IgD-negative memory B cell (primary cell): ENCODE measurements around the gene WBP1. TPM values are rescaled to one million over a fixed set of nuclear protein-coding genes. Genes with fewer than 3 reads are reported as not detected.

Source experiments
- H3K27ac Mint-ChIP-seq, 3 donors: one replicate each; pipeline ENCODE4 v1.8.0; 2020 to 2022; ENCODE audit warnings: mild to moderate bottlenecking in 3 of 3, mixed read lengths in 3 of 3, moderate library complexity in 1 of 3
- H3K27me3 Mint-ChIP-seq: one replicate; pipeline ENCODE4 v1.8.0; 2021; ENCODE audit warnings: mixed read lengths
- H3K36me3 Mint-ChIP-seq: one replicate; pipeline ENCODE4 v1.8.0; 2020; ENCODE audit warnings: mild to moderate bottlenecking, mixed read lengths
- H3K4me1 Mint-ChIP-seq, 3 donors: one replicate each; pipeline ENCODE4 v1.8.0; 2020 to 2022; ENCODE audit warnings: mixed read lengths in 3 of 3, mild to moderate bottlenecking in 1 of 3
- H3K4me3 Mint-ChIP-seq, 4 donors: one replicate each; pipeline ENCODE4 v1.8.0; 2020 to 2022; ENCODE audit warnings: mild to moderate bottlenecking in 4 of 4, mixed read lengths in 4 of 4, moderate library complexity in 3 of 4
- H3K9me3 Mint-ChIP-seq, 3 donors: one replicate each; pipeline ENCODE4 v1.8.0; 2020 to 2021; ENCODE audit warnings: mixed read lengths in 3 of 3, mild to moderate bottlenecking in 1 of 3
- polyA plus RNA-seq: library from polyadenylated mRNA; unstranded; fragments of 300-500 nt; fragmentation: Illumina TruSeq; gene quantifications from one replicate; pipeline ENCODE4 v1.2.3, GENCODE V29; 2021

Gene WBP1
- polyA plus RNA-seq, 1 donor from 2014 or later = 39.5 TPM

DNA sequence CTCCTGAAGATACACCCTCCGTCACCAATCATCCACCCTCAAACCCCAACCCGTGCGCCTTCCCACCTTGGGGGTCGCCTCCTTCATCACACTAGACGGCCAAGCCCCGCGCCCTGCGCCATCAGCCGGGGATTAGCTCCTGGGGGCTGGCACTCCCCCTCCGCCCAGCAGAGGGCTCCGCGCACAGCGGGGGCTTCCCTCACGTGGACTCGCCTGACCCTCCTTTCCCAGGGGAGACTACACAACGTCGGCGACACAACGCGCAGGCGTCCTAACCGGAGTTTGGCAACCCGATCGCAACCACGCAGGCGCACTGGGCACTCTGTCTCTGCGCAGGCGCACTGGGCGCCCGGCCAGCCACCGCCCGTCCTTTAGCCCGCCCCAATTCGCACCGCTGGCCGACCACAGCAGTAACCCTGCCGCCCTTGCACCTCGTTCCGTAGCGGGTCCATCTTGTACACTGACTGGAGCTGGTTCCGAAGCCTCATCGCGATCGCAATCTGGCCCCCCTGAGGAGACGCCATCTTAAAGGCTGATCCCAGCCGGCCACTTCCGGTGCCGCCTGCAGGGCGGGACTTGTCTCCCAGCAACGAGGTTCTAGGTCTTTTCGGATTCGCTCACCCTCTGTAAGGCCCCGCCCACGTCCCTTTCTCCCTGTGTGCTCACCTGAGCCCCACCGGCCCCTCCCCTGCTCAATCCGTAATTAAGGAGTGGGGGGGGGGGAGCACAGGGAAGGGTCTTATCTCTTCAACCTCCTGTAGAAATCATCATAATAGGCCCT, 49.1 kb downstream of the WBP1 start, which contains the start of gene PCGF1:
Gene PCGF1 (minus strand): TSS at position 551 of the 781 bp plus-strand sequence. CDS start 27 bp downstream, at position 524.
- H3K4me1 Mint-ChIP-seq = peaks cover 22 to 32% (median 26%) of the 10 kb centered on the region in 3 donors
- peaks cover 31% of the 10 kb centered on the region for H3K27me3 Mint-ChIP-seq
- H3K4me3 Mint-ChIP-seq = peak within 1 kb of the TSS; percentile 96 to 100 (median 100)
- H3K36me3 Mint-ChIP-seq = peaks cover 14% of the 10 kb centered on the region
- H3K27ac Mint-ChIP-seq = peak within 1 kb of the TSS; percentile 98 to 100 (median 100)
- H3K9me3 Mint-ChIP-seq = peaks cover 0 to 3% (median 0%) of the 10 kb centered on the region in 3 donors

DNA sequence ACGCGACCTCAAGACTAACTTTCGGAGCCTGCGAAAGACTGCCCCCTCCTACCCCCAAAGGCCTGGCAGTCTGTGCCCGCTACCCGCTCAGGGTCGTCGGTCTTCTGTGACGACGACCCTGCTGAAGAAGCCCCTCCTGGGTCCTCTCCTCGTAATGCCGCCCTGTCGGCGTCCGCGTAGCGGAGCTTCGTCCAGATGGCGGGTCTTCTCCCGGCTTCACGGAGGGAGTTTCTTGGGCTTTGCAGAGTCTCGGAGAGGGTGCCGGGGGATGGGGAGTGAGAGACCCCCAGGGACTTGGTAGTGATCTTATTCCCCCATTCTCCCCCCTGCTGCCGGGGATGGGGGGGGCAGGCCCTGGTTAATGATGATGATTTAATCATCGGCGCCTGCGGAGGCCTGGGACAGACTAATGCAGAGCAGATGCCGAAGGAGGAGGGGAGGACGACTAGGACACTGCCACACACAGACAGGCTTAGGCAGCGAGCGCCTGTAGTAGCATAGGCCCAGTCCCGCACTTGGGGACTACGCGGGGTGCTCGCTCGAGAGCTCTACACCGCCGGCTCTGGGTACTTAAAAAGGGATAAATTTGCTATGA, 49.8 kb downstream of the WBP1 start:
- Mint-ChIP-seq H3K4me1 (peaks cover 22 to 32% (median 25%) of the 10 kb centered on the region in 3 donors), H3K36me3 (peaks cover 16% of the 10 kb centered on the region), H3K9me3 (peaks cover 0 to 3% (median 0%) of the 10 kb centered on the region in 3 donors), H3K27ac (peak overlapping the region; percentile 98 to 100 (median 100)), H3K27me3 (peaks cover 31% of the 10 kb centered on the region), H3K4me3 (peak overlapping the region; percentile 96 to 100 (median 100))

DNA sequence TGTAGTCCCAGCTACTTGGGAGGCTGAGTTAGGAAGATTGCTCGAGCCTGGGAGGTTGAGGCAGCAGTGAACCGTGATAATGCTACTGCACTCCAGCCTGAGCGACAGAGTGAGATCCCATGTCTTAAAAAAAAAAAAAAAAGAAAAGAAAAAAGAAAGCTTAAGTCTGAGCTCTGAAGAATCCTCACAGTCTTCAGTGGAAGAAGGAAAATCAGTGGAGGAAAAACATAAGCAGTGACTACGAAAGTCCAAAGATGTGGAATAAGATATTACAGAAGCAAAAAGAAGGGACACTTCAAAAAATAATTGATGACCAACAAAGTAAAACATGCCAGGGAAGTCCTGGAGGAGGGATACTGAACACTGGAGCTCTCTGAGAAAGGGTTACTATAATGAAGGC, 52.0 kb downstream of the WBP1 start:
- Mint-ChIP-seq H3K9me3 (peaks cover 0 to 3% (median 0%) of the 10 kb centered on the region in 3 donors), H3K27ac (peak overlapping the region in 2 of 3 donors; percentile 8 to 20), H3K27me3 (peaks cover 27% of the 10 kb centered on the region), H3K4me3 (peak overlapping the region in 1 of 4 donors; percentile 43), H3K4me1 (peaks cover 18 to 22% (median 21%) of the 10 kb centered on the region in 3 donors), H3K36me3 (peaks cover 7% of the 10 kb centered on the region)

Other genes starting within 250 kb of the WBP1 start
- gene SLC4A5, start 115.0 kb upstream of the WBP1 start, polyA plus RNA-seq = 1.2 TPM
- 71.4 TPM for gene DCTN1, start 78.1 kb upstream of the WBP1 start, polyA plus RNA-seq
- gene C2orf81, start 36.8 kb upstream of the WBP1 start, polyA plus RNA-seq = 5.6 TPM
- gene WDR54, start 36.7 kb upstream of the WBP1 start, polyA plus RNA-seq = 39.0 TPM
- 0.88 TPM for gene RTKN, start 16.5 kb upstream of the WBP1 start, polyA plus RNA-seq
- gene INO80B, start 3.4 kb upstream of the WBP1 start, polyA plus RNA-seq = 11.4 TPM
- 37.7 TPM for gene MOGS, start 6.9 kb downstream of the WBP1 start, polyA plus RNA-seq
- 144 TPM for gene MRPL53, start 14.2 kb downstream of the WBP1 start, polyA plus RNA-seq
- 9.2 TPM for gene CCDC142, start 24.6 kb downstream of the WBP1 start, polyA plus RNA-seq
- 26.4 TPM for gene TTC31, start 24.6 kb downstream of the WBP1 start, polyA plus RNA-seq
- gene LBX2, start 41.2 kb downstream of the WBP1 start, polyA plus RNA-seq = not detected
- 14.7 TPM for gene PCGF1, start 49.3 kb downstream of the WBP1 start, polyA plus RNA-seq
- not detected for gene TLX2, start 56.0 kb downstream of the WBP1 start, polyA plus RNA-seq
- gene DQX1, start 67.8 kb downstream of the WBP1 start, polyA plus RNA-seq = 0.70 TPM
- gene AUP1, start 71.3 kb downstream of the WBP1 start, polyA plus RNA-seq = 108 TPM
- 34.4 TPM for gene HTRA2, start 71.5 kb downstream of the WBP1 start, polyA plus RNA-seq
- 0.74 TPM for gene LOXL3, start 95.5 kb downstream of the WBP1 start, polyA plus RNA-seq
- gene DOK1, start 96.3 kb downstream of the WBP1 start, polyA plus RNA-seq = 48.9 TPM
- not detected for gene M1AP, start 189.9 kb downstream of the WBP1 start, polyA plus RNA-seq
- gene SEMA4F, start 195.8 kb downstream of the WBP1 start, polyA plus RNA-seq = 6.4 TPM